OCI-LY7 (cell line): Measurements from ENCODE around the gene DGKG.

ENCODE experiments used
- CTCF ChIP-seq: fragments of 200-600 bp; sonication (generic); conservative IDR thresholded peaks from 2 replicates; pipeline ENCODE4 v1.5.1; 2014; ENCODE audit warnings: mild to moderate bottlenecking, antibody characterized with exemption, low read length, moderate library complexity, mixed read lengths
- EZH2phosphoT487 ChIP-seq: fragments of 200-600 bp; sonication (generic); IDR thresholded peaks from 2 replicates; pipeline ENCODE4 v1.6.1; 2018; ENCODE audit warnings: low read depth, borderline replicate concordance, mild to moderate bottlenecking, mixed run types, antibody characterized with exemption, low read length, moderate library complexity, mixed read lengths

GRCh38 chr3:186128158-186128557, 233.9 kb downstream of the DGKG start:
- TF ChIP-seq CTCF = no peak
- TF ChIP-seq EZH2phosphoT487 = no peak
